HCT116 (cell line): Measurements from ENCODE around the gene PDZD8.

Experiments used
- CBX3 ChIP-seq: IDR thresholded peaks from 2 replicates; pipeline ENCODE4 v1.6.1; 2012; ENCODE audit warnings: low read depth
- CEBPB ChIP-seq: IDR thresholded peaks from 2 replicates; pipeline ENCODE4 v1.6.1; 2012; ENCODE audit warnings: low read depth
- CTCF ChIP-seq, 3 experiments: fragments of 200-600 bp in 1 of 3; sonication (generic) in 1 of 3; IDR thresholded peaks in 2 of 3; conservative IDR thresholded peaks in 1 of 3; 2 replicates each; pipeline ENCODE4 v1.5.1; 2012 to 2017; ENCODE audit warnings: low read depth in 2 of 3, low read length in 2 of 3, antibody characterized with exemption in 1 of 3, borderline replicate concordance in 1 of 3, control low read depth in 1 of 3, mild to moderate bottlenecking in 1 of 3, mixed read lengths in 1 of 3, mixed run types in 1 of 3, moderate library complexity in 1 of 3; ENCODE audit not compliant: insufficient read depth in 1 of 3
- EZH2 ChIP-seq: fragments of 200-600 bp; sonication (generic); IDR thresholded peaks from 2 replicates; pipeline ENCODE4 v1.6.1; 2017; ENCODE audit warnings: antibody characterized with exemption, mixed run types
- EZH2phosphoT487 ChIP-seq: fragments of 200-600 bp; IDR thresholded peaks from 2 replicates; pipeline ENCODE4 v1.6.1; 2018; ENCODE audit warnings: antibody characterized with exemption, borderline replicate concordance
- FOSL1 ChIP-seq: IDR thresholded peaks from 2 replicates; pipeline ENCODE4 v1.6.1; 2012; ENCODE audit warnings: low read depth
- JUND ChIP-seq: IDR thresholded peaks from 2 replicates; pipeline ENCODE4 v1.6.1; 2012
- MAX ChIP-seq: IDR thresholded peaks from 2 replicates; pipeline ENCODE4 v1.6.1; 2012
- POLR2A ChIP-seq: IDR thresholded peaks from 2 replicates; pipeline ENCODE4 v1.7.0; 2011; ENCODE audit warnings: borderline replicate concordance; ENCODE audit not compliant: insufficient read depth, insufficient read length; ENCODE audit errors: extremely low read depth
- POLR2AphosphoS5 ChIP-seq: IDR thresholded peaks from 2 replicates; pipeline ENCODE4 v1.6.1; 2011; ENCODE audit warnings: mild to moderate bottlenecking, low read depth, low read length, moderate library complexity
- RAD21 ChIP-seq: IDR thresholded peaks from 2 replicates; pipeline ENCODE4 v1.6.1; 2012; ENCODE audit warnings: low read depth, mild to moderate bottlenecking
- REST ChIP-seq: IDR thresholded peaks from 2 replicates; pipeline ENCODE4 v1.6.1; 2012; ENCODE audit warnings: low read depth
- SRF ChIP-seq: IDR thresholded peaks from 2 replicates; pipeline ENCODE4 v1.6.1; 2012; ENCODE audit warnings: low read depth
- ZNF274 ChIP-seq: fragments of 200-500 bp; sonication (Bioruptor generic); IDR thresholded peaks from 2 replicates; pipeline ENCODE4 v1.6.1; 2014; ENCODE audit warnings: mild to moderate bottlenecking, low read depth, low read length, inconsistent platforms

- TF ChIP-seq CTCF (IDR thresholded peaks at IDR 0.05 in 2 of 3, conservative IDR thresholded peaks at IDR 0.05 in 1 of 3; ENCODE audit: borderline replicate concordance in 1 of 3, insufficient read depth in 1 of 3, low read depth in 2 of 3, low read length in 2 of 3) (no peak), POLR2A (no peak), POLR2AphosphoS5 (no peak), EZH2phosphoT487 (no peak), FOSL1 (no peak), EZH2 (no peak), MAX (no peak), SRF (no peak), ZNF274 (no peak), RAD21 (no peak), CEBPB (no peak), JUND (no peak), REST (no peak), CBX3 (no peak)
These were observed 107.0 kb downstream of the PDZD8 start for GRCh38 chr10:117268258-117268657.
